DMS79 (cell line): ENCODE measurements around the gene WDR86.

ENCODE experiments used
- DNase-seq: peaks from one replicate; lab custom pipeline; 2025; lab: John Stamatoyannopoulos, UW

WDR86 gene

DNA sequence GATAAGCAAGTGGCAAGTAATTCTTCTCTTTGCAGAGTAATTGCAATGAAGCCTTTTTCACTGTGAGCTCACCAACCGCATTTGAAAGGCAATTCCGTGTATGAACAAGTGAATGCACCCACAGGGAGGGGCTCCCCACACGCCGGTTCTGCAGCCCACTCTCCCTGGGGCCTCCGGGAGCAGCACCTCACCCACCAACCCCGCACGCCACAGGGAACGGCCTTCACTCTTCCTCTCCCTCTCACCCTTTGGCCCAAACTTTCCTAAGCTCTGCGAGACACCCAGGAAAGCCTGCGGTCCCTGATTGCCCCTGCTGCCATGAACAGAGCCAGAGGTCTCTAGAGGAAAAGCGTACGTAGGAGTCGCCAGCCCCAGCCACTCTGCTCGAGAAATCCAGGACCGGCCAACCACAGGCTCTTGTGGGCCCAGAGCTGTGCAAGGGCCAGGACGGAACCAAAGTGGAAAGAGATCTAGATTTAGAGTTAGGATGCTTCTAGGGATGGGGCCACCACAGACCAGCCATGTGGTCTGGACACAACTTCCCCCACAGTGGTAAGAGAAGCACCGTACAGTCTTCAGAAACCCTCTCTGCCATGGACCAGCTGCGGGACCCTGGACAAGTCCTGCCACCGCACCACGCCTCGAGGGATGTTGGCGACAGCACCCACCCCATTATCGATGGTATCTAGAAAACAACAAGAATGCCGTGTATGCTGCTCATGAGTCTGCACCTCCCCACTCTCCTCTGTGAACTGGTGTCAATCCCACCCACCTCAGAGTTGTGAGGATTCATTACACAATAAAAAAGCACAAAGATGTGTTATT is 3.6 kb downstream of the WDR86 start:
- DNase-seq, result no peak

DNA sequence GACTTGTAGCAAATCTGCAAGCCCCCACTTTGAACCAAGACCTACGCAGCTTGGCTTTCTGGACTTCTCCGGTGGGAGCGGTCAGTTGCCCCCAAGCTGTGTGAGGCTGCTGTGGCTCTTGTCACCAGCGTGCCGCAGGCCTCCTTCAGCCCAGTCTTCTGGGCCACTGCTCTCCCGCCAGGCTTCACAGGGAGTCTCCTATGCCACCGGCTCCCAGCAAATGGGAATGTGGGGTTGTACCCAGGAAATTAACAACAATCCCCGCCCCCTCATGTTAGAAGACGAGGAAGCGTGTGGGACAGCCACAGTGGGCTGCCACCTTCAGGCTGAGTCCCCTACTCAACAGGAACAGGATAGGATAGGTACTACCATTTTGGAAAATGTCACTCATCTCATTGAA is 4.2 kb downstream of the WDR86 start:
- DNase-seq, result no peak

DNA sequence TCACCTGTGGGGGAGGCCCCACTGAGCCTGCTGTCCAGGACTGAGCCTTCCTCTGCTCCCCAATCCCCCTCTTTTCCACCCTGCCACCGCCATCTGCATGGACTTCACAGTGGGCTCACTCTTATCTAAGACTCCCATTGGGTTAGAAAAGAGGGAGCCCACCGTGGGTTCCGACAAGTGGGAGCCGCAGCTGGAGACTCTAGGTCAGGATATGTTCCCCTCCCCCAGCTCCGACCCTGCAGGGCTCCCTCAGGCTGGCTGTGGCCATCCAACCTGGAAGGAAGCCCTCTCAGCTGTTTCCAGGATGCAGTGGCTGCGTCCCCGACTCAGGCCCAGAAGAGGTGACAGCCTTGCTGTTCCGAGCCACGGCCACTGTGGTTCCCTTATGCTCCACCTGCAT is 4.8 kb downstream of the WDR86 start:
- DNase-seq, result no peak

DNA sequence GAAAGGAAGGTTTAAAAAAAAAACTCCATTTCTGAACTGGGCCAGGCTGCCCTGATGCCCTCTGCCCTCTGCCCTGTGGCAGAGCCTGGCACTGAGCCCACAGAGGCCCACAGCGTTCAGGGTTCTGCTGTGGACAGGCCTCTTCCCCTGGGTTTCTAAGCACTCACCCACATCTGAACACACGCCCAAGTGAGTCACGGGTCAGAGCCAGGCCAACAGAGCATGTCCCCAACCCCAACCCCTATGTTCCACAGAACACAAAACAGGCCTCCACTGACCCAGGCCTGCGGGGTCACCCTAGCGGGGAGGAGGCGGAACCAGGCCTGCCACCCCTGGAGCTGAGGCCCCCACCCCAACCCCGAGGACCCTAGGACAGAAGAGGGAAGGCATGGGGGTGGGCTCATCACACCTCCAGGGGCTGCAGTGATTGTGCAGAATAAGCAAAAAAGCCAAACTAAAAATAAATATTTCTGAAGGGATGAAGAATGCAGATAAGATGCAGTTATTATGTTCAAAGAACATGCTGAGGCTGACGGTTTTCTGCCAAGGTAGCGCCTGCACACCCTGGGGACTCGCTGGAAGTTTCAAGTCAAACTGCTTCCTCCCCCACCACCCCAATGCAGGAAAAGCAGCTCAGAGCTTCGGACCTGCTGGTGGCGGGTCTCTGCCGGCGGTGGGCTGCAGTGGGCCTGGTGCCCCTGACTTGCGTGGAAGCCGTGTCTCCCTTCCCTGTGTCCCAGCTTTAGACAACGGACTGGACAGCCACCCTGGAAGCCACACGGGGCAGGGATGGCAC is 5.4 kb downstream of the WDR86 start:
- no peak for DNase-seq

DNA sequence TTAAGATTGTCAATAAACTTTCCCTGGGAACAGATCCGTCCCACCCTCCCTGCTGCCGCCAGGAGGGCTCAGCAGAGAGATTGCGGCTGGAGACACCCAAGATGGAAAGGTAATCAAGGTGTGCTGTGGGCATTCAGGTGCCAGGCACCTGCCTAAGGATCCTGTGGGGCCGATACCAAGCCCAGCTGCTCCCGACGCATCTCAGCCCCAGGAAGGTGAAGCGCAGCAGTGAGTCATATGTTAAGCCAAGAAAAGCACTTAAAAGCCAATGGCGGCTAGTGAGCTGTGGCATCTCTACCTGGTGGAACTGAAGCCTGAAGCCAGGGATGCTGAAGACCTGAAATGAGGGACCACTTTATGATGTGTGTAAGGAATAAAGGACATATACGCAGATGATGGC is 6.1 kb downstream of the WDR86 start:
- no peak for DNase-seq

DNA sequence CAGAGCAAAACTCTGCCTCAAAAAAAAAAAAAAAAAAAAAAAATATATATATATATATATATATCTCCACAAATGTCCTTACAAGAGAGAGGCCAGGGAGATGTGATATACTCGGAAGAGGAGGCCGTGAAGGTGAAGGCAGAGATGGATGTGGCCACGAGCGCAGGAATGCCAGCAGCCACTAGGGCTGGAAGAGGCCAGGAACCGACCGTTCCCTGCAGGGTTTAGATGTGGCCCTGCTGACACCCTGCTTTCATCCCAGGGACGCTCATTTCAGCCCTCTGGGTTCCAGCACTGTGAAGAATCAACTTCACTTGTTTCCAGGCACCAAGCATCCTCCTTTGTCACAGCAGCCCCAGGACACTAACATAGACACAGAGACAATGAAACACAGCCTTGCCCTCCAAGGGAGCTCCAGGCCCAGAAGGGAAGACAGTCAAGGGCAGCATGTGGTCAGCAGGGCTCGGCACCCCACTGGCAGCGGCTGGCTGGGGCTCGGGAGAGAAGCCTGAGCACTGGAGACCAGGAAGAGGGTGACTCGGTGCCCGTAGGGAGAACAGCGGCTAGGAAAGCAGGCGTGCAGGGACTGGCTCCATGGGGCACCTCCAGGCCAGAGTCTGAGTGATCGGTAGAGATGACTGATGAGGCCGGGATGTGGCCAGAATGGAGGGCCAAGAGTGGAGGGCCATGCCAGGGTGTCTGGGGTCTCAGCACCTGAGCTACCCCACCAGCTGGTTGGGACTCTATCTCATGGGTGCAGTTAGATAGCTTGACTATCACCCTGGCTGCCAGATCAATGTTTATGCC is 7.6 kb downstream of the WDR86 start:
- no peak for DNase-seq

DNA sequence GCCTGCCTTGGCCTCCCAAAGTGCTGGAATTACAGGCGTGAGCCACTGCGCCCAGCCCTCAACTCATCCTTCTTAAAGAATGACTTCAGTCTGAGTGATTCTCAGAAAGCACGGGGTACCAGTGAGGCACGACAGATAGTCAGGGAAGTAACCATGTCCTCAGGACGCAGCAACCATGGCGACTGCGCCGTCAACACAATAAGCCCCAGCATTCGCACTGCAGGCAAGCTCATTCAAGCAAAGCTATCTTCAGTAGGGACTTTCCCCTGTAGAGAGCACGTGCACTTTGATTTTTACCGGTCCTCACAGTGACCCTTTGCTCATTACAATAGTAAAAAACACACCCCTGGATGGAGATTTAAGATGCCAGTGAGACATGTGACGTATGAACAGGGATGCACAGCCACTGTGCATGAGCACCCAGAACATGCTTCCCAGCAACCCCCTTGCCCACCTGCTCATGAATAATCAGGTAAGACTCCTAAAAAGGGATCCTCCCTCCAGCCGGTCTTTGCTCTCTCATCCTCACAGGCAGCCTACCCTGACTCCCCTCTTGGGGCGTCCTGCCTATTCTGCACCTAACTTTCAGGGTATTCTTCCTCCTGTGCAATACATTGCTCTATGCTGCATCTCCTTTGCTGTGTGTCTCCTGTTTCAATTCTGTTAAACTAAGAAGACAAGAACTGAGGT is 9.1 kb downstream of the WDR86 start:
- no peak for DNase-seq

DNA sequence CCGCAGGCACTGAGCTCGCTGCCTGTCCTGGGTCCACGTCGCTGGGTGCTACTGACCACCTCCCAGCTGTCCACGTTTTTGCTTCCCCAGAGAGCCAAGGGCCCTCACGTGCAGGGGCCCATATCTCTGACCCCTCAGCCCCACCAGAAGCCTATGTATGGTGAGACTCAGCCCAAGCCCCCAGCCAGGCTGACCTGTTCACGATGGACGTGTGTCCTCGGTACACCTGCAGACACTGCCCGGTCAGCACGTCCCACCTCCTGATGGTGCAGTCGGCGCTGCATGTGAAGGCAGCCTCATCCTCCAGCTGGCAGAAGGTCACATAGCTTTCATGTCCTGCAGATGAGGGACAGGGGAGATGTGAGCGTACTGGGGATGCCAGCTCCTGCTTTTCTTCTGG is 9.9 kb downstream of the WDR86 start:
- DNase-seq, result no peak

DNA sequence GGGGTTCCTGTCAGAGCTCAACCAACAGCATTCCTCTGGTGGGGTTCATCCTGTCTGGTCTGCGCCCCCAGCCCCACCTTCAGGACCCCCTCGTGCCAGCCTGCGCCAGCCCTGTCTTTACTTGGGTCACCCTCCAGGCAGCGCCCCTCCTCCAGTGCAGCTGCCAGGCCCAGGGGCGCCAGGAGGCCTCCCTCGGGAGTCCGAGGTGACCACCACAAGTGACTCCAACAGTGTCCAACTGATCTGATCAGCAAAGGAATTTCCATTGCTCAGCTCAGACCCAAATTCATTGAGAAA is 10.6 kb downstream of the WDR86 start:
- DNase-seq, result no peak

DNA sequence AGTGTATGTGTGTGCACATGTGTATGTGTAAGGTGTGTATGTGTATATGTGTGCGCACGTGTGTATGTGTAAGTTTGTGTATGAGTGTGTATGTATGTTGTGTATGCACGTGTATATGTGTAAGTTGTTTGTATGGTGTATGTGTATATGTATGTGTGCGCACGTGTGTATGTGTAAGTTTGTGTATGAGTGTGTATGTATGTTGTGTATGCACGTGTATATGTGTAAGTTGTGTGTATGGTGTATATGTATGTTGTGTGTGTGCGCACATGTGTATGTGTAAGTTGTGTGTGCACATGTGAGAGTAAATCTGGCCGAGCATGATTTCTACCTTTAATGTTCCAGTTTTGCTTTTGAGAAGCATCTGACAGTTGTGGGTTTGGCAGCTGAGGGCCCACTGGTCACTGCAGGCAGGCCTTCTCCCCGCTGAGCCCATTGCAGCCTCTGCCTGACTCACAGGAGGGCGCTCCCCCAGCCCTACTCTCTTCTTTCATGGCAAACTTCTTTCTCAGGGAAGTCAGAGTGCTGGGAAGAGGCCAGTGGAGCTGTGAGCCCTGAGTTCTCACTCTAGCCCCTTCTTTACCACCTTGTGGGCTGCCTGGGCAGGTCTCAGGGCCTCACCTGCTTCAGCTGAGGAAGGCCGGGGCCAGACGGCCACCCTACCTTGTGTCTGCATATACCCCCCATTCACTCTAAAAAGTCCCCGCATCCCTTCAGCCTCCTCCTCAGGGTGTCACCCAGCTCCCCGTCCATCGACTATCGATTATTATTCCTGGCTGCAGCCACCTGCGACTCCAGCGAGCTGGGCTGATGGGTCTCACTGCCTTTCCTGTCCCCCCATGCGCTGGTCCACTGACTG is 11.2 kb downstream of the WDR86 start:
- no peak for DNase-seq

DNA sequence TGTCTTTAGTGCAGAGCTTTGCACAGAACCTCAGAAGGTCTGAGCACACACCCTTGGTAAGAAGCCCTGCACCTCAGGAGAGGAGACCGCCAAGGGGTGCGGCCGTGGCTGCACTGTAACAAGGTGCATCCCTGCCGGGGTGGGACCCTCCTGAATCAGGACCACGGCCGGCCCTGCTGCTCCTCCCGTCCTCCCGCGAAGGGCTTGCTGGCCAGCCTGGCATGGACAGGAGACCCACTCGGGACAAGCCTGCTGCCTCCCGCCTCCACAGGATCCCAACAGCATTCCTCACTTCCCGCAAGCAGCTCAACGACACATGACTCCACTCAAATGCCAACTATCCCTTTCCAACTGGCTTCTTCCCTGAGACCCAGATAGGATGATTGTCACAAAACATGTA is 12.8 kb downstream of the WDR86 start:
- no peak for DNase-seq

DNA sequence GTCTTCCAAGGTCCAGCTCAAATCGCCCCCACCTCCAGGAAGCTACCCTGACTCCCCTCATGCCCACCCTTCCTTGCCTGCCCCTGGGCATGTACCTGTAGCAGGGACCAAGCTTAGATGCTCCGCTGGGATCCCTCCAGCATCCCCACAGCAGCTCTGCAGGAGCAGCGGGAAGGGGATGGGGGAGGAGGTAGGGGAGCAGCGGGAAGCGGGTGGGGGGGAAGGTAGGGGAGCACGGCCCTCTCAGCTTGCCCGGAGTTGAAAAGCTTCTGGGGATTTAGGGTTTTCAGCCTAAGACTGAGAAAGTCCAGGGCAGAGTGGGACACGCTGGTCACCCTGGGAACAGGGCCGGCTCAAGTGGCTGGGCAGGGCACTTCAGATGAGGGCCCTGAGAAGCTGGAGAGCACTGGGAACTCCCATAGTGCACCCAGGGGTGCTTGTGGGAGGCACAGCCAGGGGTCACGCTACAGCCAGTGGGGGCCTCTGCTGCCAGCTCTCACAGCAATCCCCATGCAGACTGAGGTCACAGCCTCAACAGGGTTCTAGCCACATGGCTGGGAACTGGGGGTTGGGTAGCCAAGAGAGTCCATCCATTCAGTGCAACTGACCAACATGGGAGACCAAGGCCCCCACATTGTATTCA is 13.4 kb downstream of the WDR86 start:
- DNase-seq, result no peak

DNA sequence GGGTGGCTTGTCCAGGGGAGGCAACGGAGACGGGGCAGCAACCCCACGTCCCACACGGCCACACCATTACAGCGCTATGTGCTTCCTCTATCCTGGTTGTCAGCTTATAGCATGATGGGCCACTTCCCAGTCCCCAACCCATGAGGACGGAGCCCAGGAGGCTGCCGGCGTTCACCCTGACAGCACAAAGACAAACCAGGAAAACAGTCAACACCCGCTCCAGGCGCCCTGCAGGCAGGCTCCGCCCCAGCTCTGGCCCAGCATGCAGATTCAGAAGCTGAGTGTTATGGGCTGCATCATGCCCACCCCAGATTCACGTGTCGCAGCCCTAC is 14.8 kb downstream of the WDR86 start:
- no peak for DNase-seq

DNA sequence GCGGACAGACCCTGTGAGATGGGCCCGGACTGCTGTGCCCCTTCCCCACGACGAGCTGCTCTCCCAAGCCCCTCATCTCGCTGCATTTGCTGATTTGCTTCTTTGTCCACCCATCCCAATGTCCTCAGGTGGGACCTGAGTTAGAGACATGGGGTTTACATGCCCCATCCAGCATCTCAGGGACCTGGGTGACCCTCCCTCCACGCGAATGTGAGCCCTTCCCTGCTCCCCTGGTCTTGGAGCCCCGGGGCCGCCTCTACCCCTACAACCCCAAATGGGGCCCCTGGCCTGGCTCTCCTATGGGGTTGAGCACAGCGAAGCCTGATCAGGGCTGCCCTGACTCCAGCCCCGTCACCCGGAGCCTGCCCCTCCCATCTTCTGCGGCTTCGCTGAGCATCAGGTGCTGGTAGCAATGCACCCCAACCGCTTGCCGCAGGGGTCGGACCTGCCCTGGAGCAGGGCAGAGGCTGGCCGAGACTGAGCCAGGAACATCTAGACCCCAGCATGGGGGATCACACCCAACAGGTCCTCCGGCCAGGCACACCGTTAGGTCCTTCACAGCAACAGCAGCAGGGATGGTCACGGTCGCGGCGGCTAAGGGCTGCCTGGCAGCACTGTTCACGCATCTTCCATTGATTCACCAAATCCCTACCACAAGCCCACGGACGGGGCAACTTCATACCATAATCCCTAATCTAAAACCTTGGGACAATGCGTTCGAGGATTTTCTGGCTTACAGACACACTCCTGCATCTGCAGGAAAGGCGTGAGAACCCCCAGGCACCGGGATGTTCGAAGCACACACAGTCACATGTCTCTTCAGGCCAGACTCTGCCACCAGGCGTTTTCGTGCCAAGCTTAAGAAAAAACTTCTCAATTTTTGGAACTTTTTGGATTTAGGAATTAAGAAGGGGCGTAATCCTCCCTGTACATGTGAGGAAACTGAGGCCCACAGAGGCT is 15.5 kb downstream of the WDR86 start:
- no peak for DNase-seq

DNA sequence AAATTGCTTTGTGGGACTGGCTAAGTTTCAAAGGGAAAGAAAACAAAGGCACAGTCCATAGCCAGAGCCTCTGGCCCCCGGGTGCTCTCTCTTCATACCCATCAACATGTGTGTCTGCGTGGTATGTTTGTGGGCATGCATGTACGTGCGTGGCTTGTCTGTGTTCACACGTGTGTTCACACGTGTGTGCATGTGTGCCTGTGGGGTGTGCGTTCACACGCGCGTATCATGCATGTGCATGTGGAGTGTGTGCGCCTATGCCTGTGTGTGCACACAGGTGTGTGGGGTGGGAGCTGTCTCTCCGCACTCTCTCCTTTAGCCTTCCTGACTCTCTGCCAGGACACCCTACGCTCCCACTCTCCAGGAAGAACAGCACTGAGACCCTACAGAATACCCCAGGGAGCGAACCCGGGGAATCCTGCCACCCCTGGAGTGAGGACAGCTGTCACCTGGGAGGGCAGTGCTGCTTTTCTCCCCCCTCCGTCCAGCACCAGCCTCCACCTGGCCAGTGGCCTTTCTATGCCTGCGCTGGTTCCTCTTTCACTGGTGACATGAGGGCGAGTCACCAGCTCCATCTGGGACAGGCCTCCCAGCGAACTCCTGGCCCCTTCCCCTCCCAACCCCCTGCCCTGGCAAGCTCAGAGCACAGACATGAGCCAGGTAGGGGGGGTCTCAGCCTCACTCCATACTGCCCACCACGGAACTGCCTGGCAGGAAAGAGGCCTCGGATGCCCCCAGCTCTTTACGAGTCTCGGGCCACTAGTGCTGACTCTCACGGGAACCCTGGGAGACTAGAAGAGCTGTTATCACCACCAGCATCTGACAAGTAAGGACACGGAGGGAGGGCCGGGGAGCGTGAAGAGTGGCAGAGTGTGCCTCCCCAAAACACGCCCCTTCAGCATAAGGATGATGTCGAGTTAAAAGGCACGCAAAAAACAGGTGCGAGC is 16.5 kb downstream of the WDR86 start:
- no peak for DNase-seq

DNA sequence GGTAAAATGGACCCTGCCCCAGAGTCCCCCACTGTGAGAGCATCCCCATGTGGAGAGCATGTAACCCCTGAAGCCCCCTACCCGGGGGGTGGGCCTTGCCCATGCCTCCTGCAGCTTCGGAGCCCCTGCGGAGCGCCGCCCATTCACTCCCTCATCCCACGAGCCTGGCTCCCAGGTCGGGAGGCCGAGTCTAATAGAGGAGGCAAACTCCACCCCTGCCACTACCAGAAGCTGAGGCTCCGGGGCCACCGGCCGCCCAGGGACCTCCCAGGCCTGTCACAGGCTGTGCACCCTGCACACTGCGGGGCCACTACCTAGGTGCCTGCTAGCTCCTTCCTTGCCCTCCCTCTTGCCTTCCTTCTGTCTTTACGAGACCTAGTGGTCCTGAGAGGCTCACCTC is 17.4 kb downstream of the WDR86 start:
- DNase-seq, result no peak

DNA sequence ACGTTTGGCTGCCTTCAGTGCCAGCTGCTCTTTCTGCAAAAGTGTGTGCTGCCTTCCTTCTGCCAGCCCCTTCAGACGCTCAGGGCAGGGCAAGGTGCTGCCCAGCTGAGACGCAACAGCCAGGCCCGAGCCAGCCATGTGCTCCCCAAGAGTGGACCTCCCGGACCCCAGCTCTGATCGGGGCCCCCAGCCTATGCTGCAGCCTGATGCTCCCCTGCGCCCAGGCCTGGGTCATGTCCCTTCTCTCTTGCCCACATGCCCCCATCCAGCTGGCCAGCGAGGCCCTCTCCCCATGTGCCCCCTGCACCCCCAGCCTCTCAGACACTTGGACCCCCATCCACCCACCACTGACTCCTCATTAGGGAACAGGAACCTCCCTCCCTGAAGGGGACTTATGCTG is 17.8 kb downstream of the WDR86 start:
- no peak for DNase-seq

DNA sequence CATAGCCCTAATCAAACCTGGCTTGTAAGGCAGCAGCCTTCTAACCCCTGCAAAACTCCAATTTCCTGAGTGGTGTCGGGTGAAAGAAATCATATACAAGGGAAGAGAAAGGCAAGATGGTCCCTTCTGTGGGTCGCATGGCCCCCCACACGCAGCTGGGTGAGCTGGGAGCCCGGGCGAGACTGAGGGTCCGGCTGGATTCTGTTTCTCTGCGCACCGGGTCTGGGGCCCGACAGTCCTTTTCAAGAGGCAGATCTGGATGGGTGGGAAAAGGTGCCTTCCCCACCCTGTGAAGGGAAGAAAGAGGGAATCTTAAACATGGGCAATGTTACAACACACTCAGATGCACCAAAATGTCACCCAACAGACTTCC is 18.5 kb downstream of the WDR86 start:
- no peak for DNase-seq
